Prostate gland (tissue), 2 donors: ENCODE measurements around the gene ANO2.

Source experiments
- CTCF ChIP-seq, 4 experiments: fragments of 200-600 bp in 2 of 4; fragments of 450-650 bp in 2 of 4; sonication (generic) in 2 of 4; IDR thresholded peaks; 1 replicate in 3 of 4; 2 replicates in 1 of 4; pipeline ENCODE4 v1.5.1; 2016 to 2019; ENCODE audit warnings: antibody characterized with exemption in 4 of 4, mild to moderate bottlenecking in 2 of 4, moderate library complexity in 2 of 4
- POLR2A ChIP-seq: fragments of 450-650 bp; IDR thresholded peaks from one replicate; pipeline ENCODE4 v1.6.1; 2016; ENCODE audit warnings: antibody characterized with exemption, mild to moderate bottlenecking

GRCh38 chr12:5864301-5864700, 80.8 kb downstream of the ANO2 start:
- no peak for TF ChIP-seq CTCF (IDR thresholded peaks at IDR 0.05)
- TF ChIP-seq POLR2A = no peak
